ENCODE data around the gene DNPEP.

- no peak for TF ChIP-seq SUZ12 (IDR thresholded peaks at IDR 0.05; ENCODE audit: extremely low read depth, insufficient read depth, insufficient read length)
- TF ChIP-seq YY1 (IDR thresholded peaks at IDR 0.05; ENCODE audit: insufficient read depth, insufficient read length), result no peak
- TF ChIP-seq ZNF274 (IDR thresholded peaks at IDR 0.05; ENCODE audit: low read depth, low read length), result no peak
Observed at GRCh38 chr2:219335373-219335786, 52.3 kb downstream of the DNPEP start.

Data from NT2/D1 (cell line).